Kidney (tissue), 14 donors: Measurements from ENCODE around the gene COBLL1. TPM values are rescaled to one million over a fixed set of nuclear protein-coding genes. Genes with fewer than 3 reads are reported as not detected.

Experiments used
- DNase-seq, 5 donors: peaks; one replicate each; pipeline ENCODE4 v3.0.0-alpha.2; 2013 to 2020
- FAIRE-seq: peaks from 2 replicates; lab custom pipeline; 2012; peaks lifted over from hg19 to GRCh38; lab: Jason Lieb, UNC
- H3K27ac ChIP-seq, 2 donors: one replicate each; pipeline ENCODE4 v1.7.0; 2013; ENCODE audit warnings: low read depth in 2 of 2, low read length in 2 of 2, inconsistent platforms in 1 of 2
- H3K27me3 ChIP-seq: one replicate; pipeline ENCODE4 v1.7.1; 2013; ENCODE audit warnings: low read length, inconsistent platforms; ENCODE audit not compliant: control insufficient read depth, insufficient read depth
- H3K36me3 ChIP-seq, 3 donors: one replicate each; pipeline versions ENCODE4 v1.7.0 to v1.7.1; 2013; ENCODE audit warnings: low read length in 3 of 3, control low read depth in 1 of 3, inconsistent platforms in 1 of 3; ENCODE audit not compliant: insufficient read depth in 3 of 3, control insufficient read depth in 2 of 3
- H3K4me1 ChIP-seq, 3 donors: one replicate each; pipeline versions ENCODE4 v1.7.0 to v1.7.1; 2013; ENCODE audit warnings: low read length in 3 of 3, inconsistent platforms in 1 of 3, low read depth in 1 of 3; ENCODE audit not compliant: control insufficient read depth in 2 of 3, insufficient read depth in 2 of 3
- H3K4me3 ChIP-seq, 3 donors: one replicate each; pipeline versions ENCODE4 v1.7.0 to v1.8.1; 2013; ENCODE audit warnings: low read length in 3 of 3, control low read depth in 1 of 3, inconsistent platforms in 1 of 3
- H3K9ac ChIP-seq, 3 donors: one replicate each; pipeline versions ENCODE4 v1.7.0 to v1.7.1; 2013; ENCODE audit warnings: low read length in 3 of 3, control low read depth in 1 of 3, inconsistent platforms in 1 of 3
- H3K9me3 ChIP-seq, 3 donors: one replicate each; pipeline versions ENCODE4 v1.7.0 to v1.7.1; 2013; ENCODE audit warnings: low read length in 3 of 3, control low read depth in 1 of 3, inconsistent platforms in 1 of 3; ENCODE audit not compliant: control insufficient read depth in 2 of 3, insufficient read depth in 1 of 3
- intact Hi-C: fragments of 100-400 bp; cut with DNase I; formaldehyde crosslinking; loops from one replicate; pipeline ENCODE4 v1.11.1; 2022
- polyA plus RNA-seq: library from polyadenylated mRNA; stranded (reverse); fragments of 350-450 nt; fragmentation: Illumina TruSeq; extraction: RNeasy Lipid Tissue Mini Kit (QIAGEN cat#74804); gene quantifications from one replicate; pipeline ENCODE4 v1.2.3, GENCODE V29; 2014; ENCODE audit warnings: low read depth, low replicate concordance; ENCODE audit not compliant: insufficient read depth
- total RNA-seq: library from RNA; stranded (reverse); fragmentation: NEBNext Ultra II Directional; extraction: Animal tissue kit (Norgen Biotek cat#: 25700); gene quantifications from one replicate; pipeline ENCODE4 v1.2.1, GENCODE V29; 2021
- TF ChIP-seq, protein P1 (sequence below): IDR thresholded peaks from 3 replicates; pipeline ENCODE4 v1.5.1; 2012; ENCODE audit warnings: mild to moderate bottlenecking, moderate library complexity, borderline replicate concordance; ENCODE audit not compliant: insufficient read depth; ENCODE audit errors: extremely low read depth
- donor health status: control.
- donor health status: control.
- donor health status: control.
- donor health status: control.
- donor health status: control.
- donor health status: DM: yes; HTN: yes; CAD: no.
- donor health status: Normal renal cell carcinoma (clear cell type).

COBLL1 gene
- total and polyA plus RNA-seq, 2 donors from 2014 or later, result 39.7 to 205 TPM

DNA sequence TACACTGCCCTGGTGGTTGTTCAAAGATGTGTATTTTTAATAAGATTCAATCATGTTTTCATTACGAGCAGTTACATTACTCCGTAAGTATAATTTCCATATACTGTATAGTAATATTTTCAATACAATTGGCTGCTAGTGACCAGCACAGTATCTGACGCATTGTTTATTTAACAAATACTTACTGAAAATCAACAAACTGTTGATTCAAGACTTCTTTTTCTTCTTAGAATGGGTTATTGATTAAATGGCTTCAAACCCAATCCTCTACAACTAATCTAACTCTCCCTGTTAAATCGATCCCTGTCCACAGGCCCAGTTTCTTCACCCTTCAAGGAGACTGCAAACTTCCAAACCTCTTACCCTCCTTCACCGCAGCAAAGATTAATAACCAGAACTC is 18.5 kb downstream of the COBLL1 start:
- Histone ChIP-seq H3K27ac (peak overlapping the region in 1 of 2 donors; percentile 36), H3K4me1 (peaks cover 0 to 23% (median 5%) of the 10 kb centered on the region in 3 donors), H3K36me3 (no peaks in the 10 kb centered on the region), H3K9me3 (no peaks in the 10 kb centered on the region), H3K9ac (no peak overlapping the region), H3K4me3 (no peak overlapping the region), H3K27me3 (no peaks in the 10 kb centered on the region)
- intact Hi-C loops, result no loop called here
- no peak for DNase-seq
- no peak for FAIRE-seq
- TF ChIP-seq, protein P1, sequence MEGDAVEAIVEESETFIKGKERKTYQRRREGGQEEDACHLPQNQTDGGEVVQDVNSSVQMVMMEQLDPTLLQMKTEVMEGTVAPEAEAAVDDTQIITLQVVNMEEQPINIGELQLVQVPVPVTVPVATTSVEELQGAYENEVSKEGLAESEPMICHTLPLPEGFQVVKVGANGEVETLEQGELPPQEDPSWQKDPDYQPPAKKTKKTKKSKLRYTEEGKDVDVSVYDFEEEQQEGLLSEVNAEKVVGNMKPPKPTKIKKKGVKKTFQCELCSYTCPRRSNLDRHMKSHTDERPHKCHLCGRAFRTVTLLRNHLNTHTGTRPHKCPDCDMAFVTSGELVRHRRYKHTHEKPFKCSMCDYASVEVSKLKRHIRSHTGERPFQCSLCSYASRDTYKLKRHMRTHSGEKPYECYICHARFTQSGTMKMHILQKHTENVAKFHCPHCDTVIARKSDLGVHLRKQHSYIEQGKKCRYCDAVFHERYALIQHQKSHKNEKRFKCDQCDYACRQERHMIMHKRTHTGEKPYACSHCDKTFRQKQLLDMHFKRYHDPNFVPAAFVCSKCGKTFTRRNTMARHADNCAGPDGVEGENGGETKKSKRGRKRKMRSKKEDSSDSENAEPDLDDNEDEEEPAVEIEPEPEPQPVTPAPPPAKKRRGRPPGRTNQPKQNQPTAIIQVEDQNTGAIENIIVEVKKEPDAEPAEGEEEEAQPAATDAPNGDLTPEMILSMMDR, result no peak

DNA sequence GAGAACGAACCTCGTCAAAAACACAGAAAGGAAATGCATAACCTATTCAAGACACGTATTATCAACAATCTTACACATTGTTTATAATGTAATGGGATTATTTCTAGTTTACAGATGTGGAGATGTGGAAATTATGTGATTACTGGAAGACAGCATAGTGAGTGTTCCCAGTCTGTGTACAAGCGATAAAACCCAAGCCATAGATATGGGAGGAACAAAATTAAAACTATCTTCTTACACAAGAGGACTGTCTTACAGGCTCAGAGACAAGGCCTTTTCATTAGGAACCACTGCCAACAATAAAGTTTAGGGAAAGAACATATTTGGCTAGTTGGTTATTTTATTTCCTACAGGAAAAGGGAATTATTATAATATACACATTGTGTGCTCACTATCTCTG is 20.3 kb downstream of the COBLL1 start:
- FAIRE-seq (no peak), DNase-seq (no peak)
- no peaks in the 10 kb centered on the region for H3K9me3 ChIP-seq
- no peak overlapping the region for H3K9ac ChIP-seq
- H3K4me1 ChIP-seq, result peaks cover 0 to 15% (median 3%) of the 10 kb centered on the region in 3 donors
- no peak overlapping the region for H3K27ac ChIP-seq
- H3K27me3 ChIP-seq, result no peaks in the 10 kb centered on the region
- no peak overlapping the region for H3K4me3 ChIP-seq
- intact Hi-C loops, result no loop called here
- no peaks in the 10 kb centered on the region for H3K36me3 ChIP-seq
- TF ChIP-seq, protein P1, result no peak

DNA sequence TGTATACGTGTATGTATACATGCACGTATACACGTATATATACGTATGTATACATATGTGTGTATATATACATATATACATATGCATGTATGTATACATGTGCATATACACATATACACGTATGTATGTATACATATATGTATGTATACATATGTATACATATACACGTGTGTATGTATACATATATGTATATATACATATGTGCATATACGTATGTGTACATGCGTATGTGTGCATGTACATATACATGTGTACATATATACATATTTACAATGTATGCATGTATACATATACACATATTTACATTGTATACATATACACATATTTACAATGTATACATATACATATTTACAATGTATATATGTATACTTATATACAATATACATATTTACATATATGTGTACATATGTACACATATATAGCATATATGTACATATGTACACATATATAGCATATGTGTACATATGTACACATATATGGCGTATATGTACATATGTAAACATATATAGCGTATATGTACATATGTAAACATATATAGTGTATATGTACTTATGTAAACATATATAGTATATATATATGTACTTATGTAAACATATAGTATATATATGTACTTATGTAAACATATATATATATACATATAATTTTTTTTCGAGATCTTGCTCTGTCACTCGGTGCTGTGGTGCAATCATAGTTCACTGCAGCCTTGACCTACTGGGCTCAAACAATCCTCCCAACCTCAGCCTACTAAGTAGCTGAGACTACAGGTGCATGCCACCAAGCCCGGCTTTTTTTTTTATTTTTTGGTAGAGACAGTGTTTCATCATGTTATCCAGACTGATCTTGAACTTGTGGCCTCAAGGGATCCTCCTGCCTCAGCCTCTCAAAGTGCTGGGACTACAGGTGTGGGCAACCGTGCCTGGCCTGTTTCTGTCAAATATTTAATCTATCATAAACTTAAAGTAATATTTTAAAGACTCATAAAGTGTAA is 23.2 kb downstream of the COBLL1 start:
- Histone ChIP-seq H3K27me3 (no peaks in the 10 kb centered on the region), H3K4me1 (no peaks in the 10 kb centered on the region), H3K27ac (no peak overlapping the region), H3K4me3 (no peak overlapping the region), H3K9me3 (no peaks in the 10 kb centered on the region), H3K36me3 (no peaks in the 10 kb centered on the region), H3K9ac (no peak overlapping the region)
- intact Hi-C loops, result no loop called here
- FAIRE-seq (peak; percentile 46), DNase-seq (no peak)
- TF ChIP-seq, protein P1, result no peak
